Panc1 (cell line): ENCODE results near the gene SPATA33. TPM values are rescaled to one million over a fixed set of nuclear protein-coding genes. Genes with fewer than 3 reads are reported as not detected.

Experiments used
- ATAC-seq: fragments of 200-7000 bp; cut with Tn5 transposase; 2 replicates; pipeline ENCODE4 v1.9.1; 2020; ENCODE audit warnings: mild to moderate bottlenecking, moderate library complexity
- BruUV-seq: library from RNA; stranded (reverse); fragments of 400-500 nt; replicated peaks from 2 replicates; lab custom pipeline; 2021; lab: Mats Ljungman, UMichigan
- CTCF ChIA-PET: fragments of 300-600 bp; sonication (Branson Sonifier 250); formaldehyde crosslinking; loops from one replicate; lab custom pipeline; 2022; ENCODE audit warnings: antibody characterized with exemption; lab: Charles Lee
- POLR2A ChIA-PET: fragments of 300-600 bp; sonication (Branson Sonifier 250); formaldehyde crosslinking; loops from one replicate; lab custom pipeline; 2022; ENCODE audit warnings: antibody characterized with exemption; lab: Charles Lee
- DNase-seq: peaks from one replicate; pipeline ENCODE4 v3.0.0-alpha.2; 2010; ENCODE audit warnings: low read depth, low spot score
- H3K27ac ChIP-seq: 2 replicates; pipeline ENCODE4 v1.5.1; 2011; ENCODE audit warnings: mild to moderate bottlenecking, low read length, inconsistent platforms
- H3K27me3 ChIP-seq: fragments of 200-500 bp; sonication (Bioruptor generic); 2 replicates; pipeline ENCODE4 v1.6.0; 2014; ENCODE audit warnings: low read length, inconsistent platforms; ENCODE audit not compliant: control insufficient read depth, insufficient read depth
- H3K36me3 ChIP-seq: fragments of 200-500 bp; sonication (Bioruptor generic); 2 replicates; pipeline ENCODE4 v1.5.1; 2014; ENCODE audit warnings: inconsistent platforms, mild to moderate bottlenecking, low read length, moderate library complexity; ENCODE audit not compliant: control insufficient read depth, insufficient read depth
- H3K4me1 ChIP-seq: 2 replicates; pipeline ENCODE4 v1.5.1; 2011; ENCODE audit warnings: inconsistent platforms, mild to moderate bottlenecking, low read length, moderate library complexity; ENCODE audit not compliant: control insufficient read depth, insufficient read depth
- H3K4me3 ChIP-seq, 2 experiments: 2 replicates each; pipeline ENCODE4 v1.5.1; 2011 to 2012; ENCODE audit warnings: low read depth in 2 of 2, low read length in 2 of 2, mild to moderate bottlenecking in 2 of 2, inconsistent platforms in 1 of 2, moderate library complexity in 1 of 2
- H3K9me3 ChIP-seq: fragments of 200-500 bp; sonication (Bioruptor generic); 2 replicates; pipeline ENCODE4 v1.5.1; 2014; ENCODE audit warnings: low read depth, mild to moderate bottlenecking, inconsistent platforms, low read length, moderate library complexity; ENCODE audit not compliant: control insufficient read depth, insufficient read depth
- POLR2AphosphoS5 ChIP-seq: IDR thresholded peaks from 2 replicates; pipeline ENCODE4 v1.6.1; 2012; ENCODE audit warnings: mild to moderate bottlenecking, low read depth, low read length, moderate library complexity
- SIN3A ChIP-seq: IDR thresholded peaks from 2 replicates; pipeline ENCODE4 v1.6.1; 2012; ENCODE audit warnings: low read depth, mild to moderate bottlenecking, low read length, moderate library complexity, borderline replicate concordance; ENCODE audit not compliant: insufficient read depth
- TCF7L2 ChIP-seq: IDR thresholded peaks from 2 replicates; pipeline ENCODE4 v1.6.1; 2011; ENCODE audit warnings: mild to moderate bottlenecking, low read depth, low read length, inconsistent platforms
- in situ Hi-C: cut with HindIII; loops from 2 replicates; pipeline ENCODE4 v1.10.0; 2016; ENCODE audit warnings: low sequenced_read_pairs, low pct_unique_long_range_greater_than_20kb
- intact Hi-C: fragments of 100-400 bp; cut with micrococcal nuclease; formaldehyde crosslinking; loops from one replicate; pipeline ENCODE4 v1.10.0; 2022; ENCODE audit not compliant: unreplicated experiment
- total RNA-seq: library from RNA; stranded (reverse); gene quantifications from one replicate; pipeline ENCODE4 v1.2.1, GENCODE V29; 2021; ENCODE audit not compliant: unreplicated experiment
- TF ChIP-seq, protein P1 (sequence below): fragments of 450-650 bp; IDR thresholded peaks from 2 replicates; pipeline ENCODE4 v1.5.1; 2017; ENCODE audit warnings: mild to moderate bottlenecking
- TF ChIP-seq, protein P2 (sequence below), 2 experiments: IDR thresholded peaks; 2 replicates each; pipeline ENCODE4 v1.6.1; 2011 to 2012; ENCODE audit warnings: low read depth in 2 of 2, control low read depth in 1 of 2, low read length in 1 of 2, mild to moderate bottlenecking in 1 of 2, moderate library complexity in 1 of 2; ENCODE audit not compliant: insufficient read depth in 1 of 2

SPATA33 gene
- total RNA-seq, 1 experiment from 2014 or later: 18.3 TPM

DNA sequence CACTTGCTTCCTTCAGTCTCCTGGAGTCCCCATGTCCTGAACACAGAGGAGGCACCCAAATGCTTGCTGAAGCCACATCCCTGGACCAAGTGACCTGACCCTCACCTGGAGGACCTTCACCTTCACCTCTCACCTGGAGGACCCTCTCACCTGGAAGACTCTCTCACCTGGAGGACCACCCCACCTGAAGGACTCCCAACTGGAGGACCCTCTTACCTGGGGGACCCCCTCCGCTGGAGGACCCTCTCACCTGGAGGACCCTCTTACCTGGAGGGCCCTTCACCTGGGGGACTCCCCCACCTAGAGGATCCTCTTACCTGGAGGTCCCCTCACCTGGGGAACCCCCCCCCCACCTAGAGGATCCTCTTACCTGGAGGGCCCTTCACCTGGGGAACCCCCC lies 28.3 kb downstream of the SPATA33 start:
- Histone ChIP-seq H3K36me3 (no peaks in the 10 kb centered on the region; the same call in 1 of the 2 replicates), H3K27ac (no peak overlapping the region), H3K4me1 (peaks cover 3% of the 10 kb centered on the region; the same call in 1 of the 2 replicates), H3K4me3 (no peak overlapping the region), H3K9me3 (no peaks in the 10 kb centered on the region), H3K27me3 (no peaks in the 10 kb centered on the region)
- intact Hi-C loops (no loop called here), in situ Hi-C loops (no loop called here)
- no peak for ATAC-seq
- no peak for DNase-seq
- TF ChIP-seq POLR2AphosphoS5 (no peak), TCF7L2 (no peak), SIN3A (no peak)
- TF ChIP-seq, protein P1, sequence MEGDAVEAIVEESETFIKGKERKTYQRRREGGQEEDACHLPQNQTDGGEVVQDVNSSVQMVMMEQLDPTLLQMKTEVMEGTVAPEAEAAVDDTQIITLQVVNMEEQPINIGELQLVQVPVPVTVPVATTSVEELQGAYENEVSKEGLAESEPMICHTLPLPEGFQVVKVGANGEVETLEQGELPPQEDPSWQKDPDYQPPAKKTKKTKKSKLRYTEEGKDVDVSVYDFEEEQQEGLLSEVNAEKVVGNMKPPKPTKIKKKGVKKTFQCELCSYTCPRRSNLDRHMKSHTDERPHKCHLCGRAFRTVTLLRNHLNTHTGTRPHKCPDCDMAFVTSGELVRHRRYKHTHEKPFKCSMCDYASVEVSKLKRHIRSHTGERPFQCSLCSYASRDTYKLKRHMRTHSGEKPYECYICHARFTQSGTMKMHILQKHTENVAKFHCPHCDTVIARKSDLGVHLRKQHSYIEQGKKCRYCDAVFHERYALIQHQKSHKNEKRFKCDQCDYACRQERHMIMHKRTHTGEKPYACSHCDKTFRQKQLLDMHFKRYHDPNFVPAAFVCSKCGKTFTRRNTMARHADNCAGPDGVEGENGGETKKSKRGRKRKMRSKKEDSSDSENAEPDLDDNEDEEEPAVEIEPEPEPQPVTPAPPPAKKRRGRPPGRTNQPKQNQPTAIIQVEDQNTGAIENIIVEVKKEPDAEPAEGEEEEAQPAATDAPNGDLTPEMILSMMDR: no peak
- BruUV-seq: no TSS peak
- ChIA-PET CTCF (no interaction called here), POLR2A (no interaction called here)

DNA sequence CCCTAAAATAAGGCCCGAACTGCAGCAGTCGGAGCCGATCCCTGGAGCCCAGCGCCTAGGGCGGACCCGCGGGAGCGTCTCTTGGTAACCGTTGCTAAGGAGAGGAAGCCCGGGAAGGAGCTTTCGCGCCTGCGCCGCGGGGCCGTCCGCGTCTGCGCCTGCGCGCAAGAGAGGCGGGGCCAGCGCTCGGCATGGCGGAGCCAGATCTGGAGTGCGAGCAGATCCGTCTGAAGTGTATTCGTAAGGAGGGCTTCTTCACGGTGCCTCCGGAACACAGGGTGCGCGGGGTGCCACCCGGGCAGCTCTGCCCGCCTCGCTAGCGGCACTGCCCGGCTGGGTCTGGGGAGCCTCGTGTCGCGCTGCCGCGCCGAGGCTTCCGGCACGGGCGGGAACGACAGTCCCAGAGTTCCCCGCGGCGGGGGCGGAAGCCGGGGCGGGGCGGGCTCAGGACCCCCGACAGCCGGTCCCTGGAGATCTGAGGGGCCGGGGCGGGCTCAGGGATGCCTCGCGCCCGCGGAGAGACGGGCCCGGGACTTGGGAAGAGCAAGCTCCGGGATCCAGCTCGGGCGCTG lies 29.0 kb downstream of the SPATA33 start, which contains the start of gene CDK10:
TSS of gene CDK10 (plus strand) at position 170 of the 572 bp plus-strand sequence. CDS start at position 192, 22 bp downstream.
- in situ Hi-C loops: no loop called here
- POLR2A ChIA-PET: interaction anchor here (0.5 kb wide), 1 partner anchor 243 kb away, joined by 5 read pairs; no protein-coding TSS in a partner anchor
- no peaks in the 10 kb centered on the region for H3K27me3 ChIP-seq
- peak; percentile 96 for ATAC-seq
- TF ChIP-seq SIN3A: peak; percentile 46; the same call in 1 of the 2 replicates
- peak; percentile 87 for TF ChIP-seq POLR2AphosphoS5
- TF ChIP-seq, protein P2, sequence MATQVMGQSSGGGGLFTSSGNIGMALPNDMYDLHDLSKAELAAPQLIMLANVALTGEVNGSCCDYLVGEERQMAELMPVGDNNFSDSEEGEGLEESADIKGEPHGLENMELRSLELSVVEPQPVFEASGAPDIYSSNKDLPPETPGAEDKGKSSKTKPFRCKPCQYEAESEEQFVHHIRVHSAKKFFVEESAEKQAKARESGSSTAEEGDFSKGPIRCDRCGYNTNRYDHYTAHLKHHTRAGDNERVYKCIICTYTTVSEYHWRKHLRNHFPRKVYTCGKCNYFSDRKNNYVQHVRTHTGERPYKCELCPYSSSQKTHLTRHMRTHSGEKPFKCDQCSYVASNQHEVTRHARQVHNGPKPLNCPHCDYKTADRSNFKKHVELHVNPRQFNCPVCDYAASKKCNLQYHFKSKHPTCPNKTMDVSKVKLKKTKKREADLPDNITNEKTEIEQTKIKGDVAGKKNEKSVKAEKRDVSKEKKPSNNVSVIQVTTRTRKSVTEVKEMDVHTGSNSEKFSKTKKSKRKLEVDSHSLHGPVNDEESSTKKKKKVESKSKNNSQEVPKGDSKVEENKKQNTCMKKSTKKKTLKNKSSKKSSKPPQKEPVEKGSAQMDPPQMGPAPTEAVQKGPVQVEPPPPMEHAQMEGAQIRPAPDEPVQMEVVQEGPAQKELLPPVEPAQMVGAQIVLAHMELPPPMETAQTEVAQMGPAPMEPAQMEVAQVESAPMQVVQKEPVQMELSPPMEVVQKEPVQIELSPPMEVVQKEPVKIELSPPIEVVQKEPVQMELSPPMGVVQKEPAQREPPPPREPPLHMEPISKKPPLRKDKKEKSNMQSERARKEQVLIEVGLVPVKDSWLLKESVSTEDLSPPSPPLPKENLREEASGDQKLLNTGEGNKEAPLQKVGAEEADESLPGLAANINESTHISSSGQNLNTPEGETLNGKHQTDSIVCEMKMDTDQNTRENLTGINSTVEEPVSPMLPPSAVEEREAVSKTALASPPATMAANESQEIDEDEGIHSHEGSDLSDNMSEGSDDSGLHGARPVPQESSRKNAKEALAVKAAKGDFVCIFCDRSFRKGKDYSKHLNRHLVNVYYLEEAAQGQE (IDR thresholded peaks at IDR 0.05; ENCODE audit: insufficient read depth in 1 of 2, low read depth in 2 of 2, low read length in 1 of 2): no peak
- H3K9me3 ChIP-seq: no peaks in the 10 kb centered on the region
- no peaks in the 10 kb centered on the region; the same call in 1 of the 2 replicates for H3K36me3 ChIP-seq
- H3K27ac ChIP-seq: peak within 1 kb of the TSS; percentile 82
- peaks cover 3% of the 10 kb centered on the region; the same call in 1 of the 2 replicates for H3K4me1 ChIP-seq
- intact Hi-C loops: no loop called here
- CTCF ChIA-PET: interaction anchor here (0.7 kb wide), 1 partner anchor 20 kb away, joined by 3 read pairs; no protein-coding TSS in a partner anchor
- H3K4me3 ChIP-seq: peak within 1 kb of the TSS; percentile 74 to 78
- no TSS peak for BruUV-seq
- peak; percentile 24 for DNase-seq
